GM23338 (cell line): ENCODE results near the gene BRPF3. TPM values are rescaled to one million over a fixed set of nuclear protein-coding genes. Genes with fewer than 3 reads are reported as not detected.

Source experiments
- ATAC-seq: fragments of 200-7000 bp; cut with Tn5 transposase; 3 replicates; pipeline ENCODE4 v1.9.1; 2020
- DNase-seq: peaks from one replicate; pipeline ENCODE4 v3.0.0-alpha.2; 2015; ENCODE audit warnings: low spot score
- H2AFZ ChIP-seq: fragments of 200-600 bp; sonication (generic); 2 replicates; pipeline ENCODE4 v1.8.0; 2016; ENCODE audit warnings: antibody characterized with exemption, mild to moderate bottlenecking, moderate library complexity
- H3F3A ChIP-seq: fragments of 200-600 bp; sonication (generic); replicated peaks from 2 replicates; pipeline ENCODE4 v1.8.0; 2017; ENCODE audit warnings: antibody characterized with exemption, mixed run types, low read depth
- H3K27ac ChIP-seq: fragments of 200-600 bp; sonication (generic); 2 replicates; pipeline ENCODE4 v1.6.1; 2016; ENCODE audit warnings: low read depth
- H3K27me3 ChIP-seq: fragments of 200-600 bp; sonication (generic); 2 replicates; pipeline ENCODE4 v1.8.0; 2016; ENCODE audit warnings: mild to moderate bottlenecking, mixed run types, moderate library complexity; ENCODE audit not compliant: insufficient read depth
- H3K36me3 ChIP-seq: fragments of 200-600 bp; sonication (generic); 2 replicates; pipeline ENCODE4 v1.8.0; 2016; ENCODE audit warnings: mild to moderate bottlenecking; ENCODE audit not compliant: insufficient read depth
- H3K4me1 ChIP-seq: fragments of 200-600 bp; sonication (generic); 2 replicates; pipeline ENCODE4 v1.8.0; 2016; ENCODE audit warnings: mild to moderate bottlenecking, moderate library complexity; ENCODE audit not compliant: insufficient read depth
- H3K4me2 ChIP-seq: fragments of 200-600 bp; sonication (generic); 2 replicates; pipeline ENCODE4 v1.7.1; 2017; ENCODE audit warnings: mixed run types
- H3K4me3 ChIP-seq: fragments of 200-600 bp; sonication (generic); 2 replicates; pipeline ENCODE4 v1.6.1; 2016; ENCODE audit warnings: mixed run types
- H3K79me2 ChIP-seq: fragments of 200-600 bp; sonication (generic); replicated peaks from 2 replicates; pipeline ENCODE4 v1.8.0; 2017; ENCODE audit warnings: mild to moderate bottlenecking; ENCODE audit not compliant: insufficient read depth
- H3K9me2 ChIP-seq: fragments of 200-600 bp; sonication (generic); 2 replicates; pipeline ENCODE4 v1.8.0; 2017; ENCODE audit not compliant: insufficient read depth
- H4K20me1 ChIP-seq: fragments of 200-600 bp; sonication (generic); replicated peaks from 2 replicates; pipeline ENCODE4 v1.8.0; 2017; ENCODE audit warnings: mild to moderate bottlenecking; ENCODE audit not compliant: insufficient read depth
- H3K27ac Mint-ChIP-seq: 2 replicates; pipeline ENCODE4 v1.8.0; 2020; ENCODE audit warnings: inconsistent platforms, mild to moderate bottlenecking, moderate library complexity, mixed read lengths
- H3K27me3 Mint-ChIP-seq: 3 replicates; pipeline ENCODE4 v1.8.0; 2022; ENCODE audit warnings: low read depth, mild to moderate bottlenecking, moderate library complexity, mixed read lengths, inconsistent platforms; ENCODE audit not compliant: insufficient read depth, poor library complexity
- H3K36me3 Mint-ChIP-seq: 3 replicates; pipeline ENCODE4 v1.8.0; 2021; ENCODE audit warnings: low read depth, mild to moderate bottlenecking, inconsistent platforms, moderate library complexity, mixed read lengths
- H3K4me1 Mint-ChIP-seq: 3 replicates; pipeline ENCODE4 v1.8.0; 2020; ENCODE audit warnings: mild to moderate bottlenecking, inconsistent platforms, mixed read lengths
- H3K4me3 Mint-ChIP-seq: 3 replicates; pipeline ENCODE4 v1.8.0; 2021; ENCODE audit warnings: moderate library complexity, mild to moderate bottlenecking, inconsistent platforms, mixed read lengths
- H3K9me3 Mint-ChIP-seq: 3 replicates; pipeline ENCODE4 v1.8.0; 2020; ENCODE audit warnings: moderate library complexity, mild to moderate bottlenecking, inconsistent platforms, mixed read lengths
- CREB1 ChIP-seq: fragments of 250-450 bp; sonication (Bioruptor Pico); IDR thresholded peaks from 2 replicates; pipeline ENCODE4 v1.5.0; 2020; ENCODE audit warnings: low read depth, mild to moderate bottlenecking, moderate library complexity
- EZH2 ChIP-seq: fragments of 200-600 bp; sonication (generic); IDR thresholded peaks from one replicate; pipeline ENCODE4 v1.8.0; 2017; ENCODE audit warnings: antibody characterized with exemption, mild to moderate bottlenecking, low read depth; ENCODE audit not compliant: unreplicated experiment
- EZH2phosphoT487 ChIP-seq: fragments of 200-600 bp; sonication (generic); IDR thresholded peaks from one replicate; pipeline ENCODE4 v1.8.1; 2018; ENCODE audit warnings: antibody characterized with exemption; ENCODE audit not compliant: unreplicated experiment
- JUNB ChIP-seq: IDR thresholded peaks from one replicate; pipeline ENCODE4 v1.6.1; 2016; ENCODE audit warnings: antibody characterized with exemption; ENCODE audit not compliant: unreplicated experiment
- NANOG ChIP-seq: IDR thresholded peaks from 2 replicates; pipeline ENCODE4 v1.6.1; 2016; ENCODE audit warnings: antibody characterized with exemption, borderline replicate concordance
- REST ChIP-seq: IDR thresholded peaks from one replicate; pipeline ENCODE4 v1.6.1; 2018; ENCODE audit warnings: antibody characterized with exemption; ENCODE audit not compliant: unreplicated experiment
- STAT1 ChIP-seq: IDR thresholded peaks from one replicate; pipeline ENCODE4 v1.6.1; 2016; ENCODE audit warnings: antibody characterized with exemption; ENCODE audit not compliant: unreplicated experiment
- ZNF114 ChIP-seq: fragments of 250-450 bp; sonication (Bioruptor Pico); IDR thresholded peaks from 2 replicates; pipeline ENCODE4 v1.5.0; 2020; ENCODE audit warnings: mild to moderate bottlenecking, moderate library complexity
- ZNF331 ChIP-seq: fragments of 250-450 bp; sonication (Bioruptor Pico); IDR thresholded peaks from 2 replicates; pipeline ENCODE4 v1.5.0; 2020; ENCODE audit warnings: low read depth, mild to moderate bottlenecking, moderate library complexity
- polyA plus RNA-seq: library from polyadenylated mRNA; unstranded; fragments of >200 nt; fragmentation: Nextera tagmentation; extraction: Ambion mirVana; gene quantifications from 2 replicates; pipeline ENCODE4 v1.2.1, GENCODE V29; 2016
- total RNA-seq: library from RNA; depleted of rRNA; stranded (reverse); fragments of >200 nt; shearing (Covaris generic); gene quantifications from 2 replicates; pipeline ENCODE4 v1.2.3, GENCODE V29; 2014
- TF ChIP-seq, protein P1 (sequence below), 2 experiments: fragments of 200-600 bp in 1 of 2; sonication (generic) in 1 of 2; conservative IDR thresholded peaks; 2 replicates each; pipeline versions ENCODE4 v1.5.1 to v1.6.1; 2016 to 2017; ENCODE audit warnings: antibody characterized with exemption in 2 of 2, low read depth in 2 of 2, mild to moderate bottlenecking in 2 of 2, moderate library complexity in 1 of 2
- TF ChIP-seq, protein P2 (sequence below): IDR thresholded peaks from 2 replicates; pipeline ENCODE4 v1.6.1; 2016; ENCODE audit warnings: antibody characterized with exemption

Gene BRPF3
- total and polyA plus RNA-seq, 2 experiments from 2014 or later, result 11.8 to 33.2 TPM

- no peaks in the 10 kb centered on the region for H3K36me3 ChIP-seq
- 0 out of 2 replicates have a peak, but pooled peaks cover 3% of the 10 kb centered on the region for H3F3A ChIP-seq
- DNase-seq (no peak), ATAC-seq (no peak)
- H4K20me1 ChIP-seq, result no peaks in the 10 kb centered on the region
- H3K4me2 ChIP-seq, result no peak overlapping the region
- H3K27ac Mint-ChIP-seq, result no peak overlapping the region
- no peak overlapping the region for H3K27ac ChIP-seq
- peaks cover 22% of the 10 kb centered on the region for H3K4me1 ChIP-seq
- H3K4me3 ChIP-seq, result no peak overlapping the region
- H3K9me2 ChIP-seq, result no peaks in the 10 kb centered on the region
- no peaks in the 10 kb centered on the region for H3K9me3 Mint-ChIP-seq
- H2AFZ ChIP-seq, result no peak overlapping the region
- H3K36me3 Mint-ChIP-seq, result no peaks in the 10 kb centered on the region
- no peaks in the 10 kb centered on the region for H3K79me2 ChIP-seq
- H3K27me3 ChIP-seq, result no peaks in the 10 kb centered on the region
- TF ChIP-seq CREB1 (CRISPR knock-in tag), result no peak
- TF ChIP-seq ZNF331, result no peak
- TF ChIP-seq, protein P1, sequence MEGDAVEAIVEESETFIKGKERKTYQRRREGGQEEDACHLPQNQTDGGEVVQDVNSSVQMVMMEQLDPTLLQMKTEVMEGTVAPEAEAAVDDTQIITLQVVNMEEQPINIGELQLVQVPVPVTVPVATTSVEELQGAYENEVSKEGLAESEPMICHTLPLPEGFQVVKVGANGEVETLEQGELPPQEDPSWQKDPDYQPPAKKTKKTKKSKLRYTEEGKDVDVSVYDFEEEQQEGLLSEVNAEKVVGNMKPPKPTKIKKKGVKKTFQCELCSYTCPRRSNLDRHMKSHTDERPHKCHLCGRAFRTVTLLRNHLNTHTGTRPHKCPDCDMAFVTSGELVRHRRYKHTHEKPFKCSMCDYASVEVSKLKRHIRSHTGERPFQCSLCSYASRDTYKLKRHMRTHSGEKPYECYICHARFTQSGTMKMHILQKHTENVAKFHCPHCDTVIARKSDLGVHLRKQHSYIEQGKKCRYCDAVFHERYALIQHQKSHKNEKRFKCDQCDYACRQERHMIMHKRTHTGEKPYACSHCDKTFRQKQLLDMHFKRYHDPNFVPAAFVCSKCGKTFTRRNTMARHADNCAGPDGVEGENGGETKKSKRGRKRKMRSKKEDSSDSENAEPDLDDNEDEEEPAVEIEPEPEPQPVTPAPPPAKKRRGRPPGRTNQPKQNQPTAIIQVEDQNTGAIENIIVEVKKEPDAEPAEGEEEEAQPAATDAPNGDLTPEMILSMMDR (conservative IDR thresholded peaks at IDR 0.05; ENCODE audit: low read depth in 2 of 2), result no peak
- TF ChIP-seq EZH2phosphoT487, result no peak
- TF ChIP-seq, protein P2, sequence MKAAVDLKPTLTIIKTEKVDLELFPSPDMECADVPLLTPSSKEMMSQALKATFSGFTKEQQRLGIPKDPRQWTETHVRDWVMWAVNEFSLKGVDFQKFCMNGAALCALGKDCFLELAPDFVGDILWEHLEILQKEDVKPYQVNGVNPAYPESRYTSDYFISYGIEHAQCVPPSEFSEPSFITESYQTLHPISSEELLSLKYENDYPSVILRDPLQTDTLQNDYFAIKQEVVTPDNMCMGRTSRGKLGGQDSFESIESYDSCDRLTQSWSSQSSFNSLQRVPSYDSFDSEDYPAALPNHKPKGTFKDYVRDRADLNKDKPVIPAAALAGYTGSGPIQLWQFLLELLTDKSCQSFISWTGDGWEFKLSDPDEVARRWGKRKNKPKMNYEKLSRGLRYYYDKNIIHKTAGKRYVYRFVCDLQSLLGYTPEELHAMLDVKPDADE, result no peak
- TF ChIP-seq STAT1, result no peak
- no peak for TF ChIP-seq JUNB
- no peak for TF ChIP-seq ZNF114 (CRISPR knock-in tag)
- no peak for TF ChIP-seq EZH2
- TF ChIP-seq REST, result no peak
- no peak for TF ChIP-seq NANOG
- peaks cover 3% of the 10 kb centered on the region for H3K27me3 Mint-ChIP-seq
- H3K4me1 Mint-ChIP-seq, result peaks cover 45% of the 10 kb centered on the region
- H3K4me3 Mint-ChIP-seq, result no peak overlapping the region; the same call in 2 of the 3 replicates
Measured at GRCh38 chr6:36242626-36243025, 46.1 kb downstream of the BRPF3 start.
